Spleen (tissue), 7 donors: ENCODE results near the gene MCM9.

Source experiments
- POLR2A ChIP-seq, 3 donors: fragments of 450-650 bp; IDR thresholded peaks; one replicate each; pipeline ENCODE4 v1.5.1; 2017; ENCODE audit warnings: antibody characterized with exemption in 3 of 3, mild to moderate bottlenecking in 1 of 3
- POLR2AphosphoS5 ChIP-seq, 3 donors: sonication (generic); formaldehyde crosslinking; IDR thresholded peaks; one replicate each; pipeline ENCODE4 v1.5.1; 2017; ENCODE audit warnings: antibody characterized with exemption in 3 of 3
- TF ChIP-seq, protein P1 (sequence below), 11 experiments: fragments of 200-600 bp in 7 of 11; fragments of 450-650 bp in 4 of 11; sonication (generic) in 4 of 11; IDR thresholded peaks in 8 of 11; conservative IDR thresholded peaks in 3 of 11; 1 replicate in 7 of 11; 2 replicates in 4 of 11; pipeline versions ENCODE4 v1.4.0 to v1.8.0; 2016 to 2021; ENCODE audit warnings: antibody characterized with exemption in 11 of 11, inconsistent platforms in 4 of 11, mild to moderate bottlenecking in 1 of 11
- donor health status: DM: no; HTN: no; CAD: no; lungs with moderate emphysema.
- donor health status: DM: no; HTN: no; CAD: no.
- donor health status: DM: no; HTN: no; CAD: no.

GRCh38 chr6:118931436-118931835, 3.5 kb downstream of the MCM9 start:
- TF ChIP-seq, protein P1, sequence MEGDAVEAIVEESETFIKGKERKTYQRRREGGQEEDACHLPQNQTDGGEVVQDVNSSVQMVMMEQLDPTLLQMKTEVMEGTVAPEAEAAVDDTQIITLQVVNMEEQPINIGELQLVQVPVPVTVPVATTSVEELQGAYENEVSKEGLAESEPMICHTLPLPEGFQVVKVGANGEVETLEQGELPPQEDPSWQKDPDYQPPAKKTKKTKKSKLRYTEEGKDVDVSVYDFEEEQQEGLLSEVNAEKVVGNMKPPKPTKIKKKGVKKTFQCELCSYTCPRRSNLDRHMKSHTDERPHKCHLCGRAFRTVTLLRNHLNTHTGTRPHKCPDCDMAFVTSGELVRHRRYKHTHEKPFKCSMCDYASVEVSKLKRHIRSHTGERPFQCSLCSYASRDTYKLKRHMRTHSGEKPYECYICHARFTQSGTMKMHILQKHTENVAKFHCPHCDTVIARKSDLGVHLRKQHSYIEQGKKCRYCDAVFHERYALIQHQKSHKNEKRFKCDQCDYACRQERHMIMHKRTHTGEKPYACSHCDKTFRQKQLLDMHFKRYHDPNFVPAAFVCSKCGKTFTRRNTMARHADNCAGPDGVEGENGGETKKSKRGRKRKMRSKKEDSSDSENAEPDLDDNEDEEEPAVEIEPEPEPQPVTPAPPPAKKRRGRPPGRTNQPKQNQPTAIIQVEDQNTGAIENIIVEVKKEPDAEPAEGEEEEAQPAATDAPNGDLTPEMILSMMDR (IDR thresholded peaks at IDR 0.05 in 8 of 11, conservative IDR thresholded peaks at IDR 0.05 in 3 of 11) = no peak
- TF ChIP-seq POLR2A (IDR thresholded peaks at IDR 0.05) (no peak), POLR2AphosphoS5 (IDR thresholded peaks at IDR 0.05) (no peak)
